ENCODE results near the gene EIF4EBP2. TPM values are rescaled to one million over a fixed set of nuclear protein-coding genes. Genes with fewer than 3 reads are reported as not detected.

EIF4EBP2 gene
- total RNA-seq, 2 donors from 2014 or later: 103 to 119 TPM

- H3K4me3 ChIP-seq (ENCODE audit: low read length): no peak overlapping the region
- peak overlapping the region; percentile 59 for H3K4me3 Mint-ChIP-seq
- 1 to 12% methylated on average over 13 to 62 of the region's 62 CpGs for WGBS, 2 experiments (ENCODE audit: insufficient coverage in 1 of 2, insufficient read length in 1 of 2)
Observed at GRCh38 chr10:70458329-70459060, 54.5 kb downstream of the EIF4EBP2 start.

DNA sequence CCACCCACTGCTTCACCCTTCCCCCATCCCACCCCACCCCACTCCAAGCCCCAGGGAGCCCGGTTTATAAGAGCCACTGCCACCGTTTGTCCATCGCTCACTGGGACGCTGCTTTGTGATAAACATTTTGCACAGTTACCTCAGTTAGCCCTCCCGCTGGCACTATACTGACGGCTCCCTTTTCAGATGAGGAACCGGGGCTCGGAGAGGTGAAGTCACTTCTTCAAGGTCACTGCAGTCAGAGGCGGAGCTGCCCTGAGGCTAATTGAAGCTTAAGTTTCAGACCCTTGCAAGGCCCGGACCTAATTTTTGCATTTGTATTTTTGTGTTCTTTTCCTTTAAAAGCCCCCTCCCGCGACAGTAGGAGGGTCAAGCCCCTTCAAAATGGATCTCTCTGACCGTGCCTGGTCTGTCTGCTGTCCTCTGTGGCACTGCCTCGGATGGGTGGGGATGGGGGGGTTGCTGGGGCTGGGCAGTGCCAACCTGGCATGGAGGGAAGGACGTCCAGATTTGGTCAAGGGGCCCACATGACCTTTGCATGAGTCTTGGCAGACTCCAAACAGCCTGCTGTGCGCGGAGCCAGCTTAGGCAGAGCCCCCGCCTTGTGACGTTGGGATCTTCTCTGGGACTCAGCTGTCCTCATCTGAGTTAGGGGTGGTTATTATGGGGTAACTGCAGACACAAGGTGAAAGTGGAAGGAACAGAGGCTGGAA is 55.3 kb downstream of the EIF4EBP2 start:
- Histone ChIP-seq H3K4me3 (ENCODE audit: low read length) (no peak overlapping the region), H3K4me1 (ENCODE audit: control insufficient read depth, insufficient read depth, low read length) (no peaks in the 10 kb centered on the region), H3K27ac (ENCODE audit: low read depth, low read length) (no peak overlapping the region), H3K9me3 (ENCODE audit: control insufficient read depth, low read length) (no peaks in the 10 kb centered on the region), H3K36me3 (ENCODE audit: control insufficient read depth, insufficient read depth, low read length) (no peaks in the 10 kb centered on the region), H3K9ac (ENCODE audit: extremely low read depth, low read length, poor library complexity, severe bottlenecking) (no peak overlapping the region), H3K27me3 (ENCODE audit: control insufficient read depth, insufficient read depth, low read length, poor library complexity, severe bottlenecking) (peaks cover 10% of the 10 kb centered on the region)
- Mint-ChIP-seq H3K9me3 (no peaks in the 10 kb centered on the region), H3K4me3 (peak overlapping the region; percentile 59), H3K4me1 (peaks cover 41% of the 10 kb centered on the region), H3K27ac (no peak overlapping the region), H3K27me3 (ENCODE audit: insufficient read depth) (peaks cover 21% of the 10 kb centered on the region), H3K36me3 (ENCODE audit: low read depth) (no peaks in the 10 kb centered on the region)
- peak; percentile 81 for DNase-seq
- no peak for TF ChIP-seq CTCF (conservative IDR thresholded peaks at IDR 0.05)
- WGBS, 2 experiments (ENCODE audit: insufficient coverage in 1 of 2, insufficient read length in 1 of 2): 29 to 38% methylated on average over 12 to 19 of the region's 19 CpGs

More at GRCh38 chr10:70458329-70459060, 54.5 kb downstream of the EIF4EBP2 start:
- Mint-ChIP-seq H3K27ac (no peak overlapping the region), H3K4me1 (peaks cover 35% of the 10 kb centered on the region), H3K27me3 (ENCODE audit: insufficient read depth) (peaks cover 21% of the 10 kb centered on the region), H3K9me3 (no peaks in the 10 kb centered on the region), H3K36me3 (ENCODE audit: low read depth) (no peaks in the 10 kb centered on the region)
- no peak for TF ChIP-seq CTCF (conservative IDR thresholded peaks at IDR 0.05)
- H3K9ac ChIP-seq (ENCODE audit: extremely low read depth, low read length, poor library complexity, severe bottlenecking): no peak overlapping the region
- H3K9me3 ChIP-seq (ENCODE audit: control insufficient read depth, low read length): no peaks in the 10 kb centered on the region
- no peaks in the 10 kb centered on the region for H3K4me1 ChIP-seq (ENCODE audit: control insufficient read depth, insufficient read depth, low read length)
- H3K27me3 ChIP-seq (ENCODE audit: control insufficient read depth, insufficient read depth, low read length, poor library complexity, severe bottlenecking): peaks cover 10% of the 10 kb centered on the region
- peak; percentile 86 for DNase-seq
- no peaks in the 10 kb centered on the region for H3K36me3 ChIP-seq (ENCODE audit: control insufficient read depth, insufficient read depth, low read length)
- no peak overlapping the region for H3K27ac ChIP-seq (ENCODE audit: low read depth, low read length)

- H3K9me3 ChIP-seq (ENCODE audit: control insufficient read depth, low read length): no peaks in the 10 kb centered on the region
- Mint-ChIP-seq H3K4me3 (peak overlapping the region; percentile 6), H3K27me3 (ENCODE audit: insufficient read depth) (peaks cover 21% of the 10 kb centered on the region), H3K36me3 (ENCODE audit: low read depth) (no peaks in the 10 kb centered on the region), H3K4me1 (peaks cover 41% of the 10 kb centered on the region), H3K9me3 (no peaks in the 10 kb centered on the region), H3K27ac (peak overlapping the region; percentile 36)
- H3K27ac ChIP-seq (ENCODE audit: low read depth, low read length): no peak overlapping the region
- H3K27me3 ChIP-seq (ENCODE audit: control insufficient read depth, insufficient read depth, low read length, poor library complexity, severe bottlenecking): peaks cover 10% of the 10 kb centered on the region
- no peak for TF ChIP-seq CTCF (conservative IDR thresholded peaks at IDR 0.05)
- H3K4me3 ChIP-seq (ENCODE audit: low read length): no peak overlapping the region
- 68 to 77% methylated on average over 17 to 29 of the region's 29 CpGs for WGBS, 2 experiments (ENCODE audit: insufficient coverage in 1 of 2, insufficient read length in 1 of 2)
- no peaks in the 10 kb centered on the region for H3K4me1 ChIP-seq (ENCODE audit: control insufficient read depth, insufficient read depth, low read length)
- no peak overlapping the region for H3K9ac ChIP-seq (ENCODE audit: extremely low read depth, low read length, poor library complexity, severe bottlenecking)
- peak; percentile 76 for DNase-seq
- no peaks in the 10 kb centered on the region for H3K36me3 ChIP-seq (ENCODE audit: control insufficient read depth, insufficient read depth, low read length)
Observed at GRCh38 chr10:70459774-70460490, 56.0 kb downstream of the EIF4EBP2 start.

Data from endodermal cell (in vitro differentiated cells).